ENCODE data around the gene KLF13.

DNA sequence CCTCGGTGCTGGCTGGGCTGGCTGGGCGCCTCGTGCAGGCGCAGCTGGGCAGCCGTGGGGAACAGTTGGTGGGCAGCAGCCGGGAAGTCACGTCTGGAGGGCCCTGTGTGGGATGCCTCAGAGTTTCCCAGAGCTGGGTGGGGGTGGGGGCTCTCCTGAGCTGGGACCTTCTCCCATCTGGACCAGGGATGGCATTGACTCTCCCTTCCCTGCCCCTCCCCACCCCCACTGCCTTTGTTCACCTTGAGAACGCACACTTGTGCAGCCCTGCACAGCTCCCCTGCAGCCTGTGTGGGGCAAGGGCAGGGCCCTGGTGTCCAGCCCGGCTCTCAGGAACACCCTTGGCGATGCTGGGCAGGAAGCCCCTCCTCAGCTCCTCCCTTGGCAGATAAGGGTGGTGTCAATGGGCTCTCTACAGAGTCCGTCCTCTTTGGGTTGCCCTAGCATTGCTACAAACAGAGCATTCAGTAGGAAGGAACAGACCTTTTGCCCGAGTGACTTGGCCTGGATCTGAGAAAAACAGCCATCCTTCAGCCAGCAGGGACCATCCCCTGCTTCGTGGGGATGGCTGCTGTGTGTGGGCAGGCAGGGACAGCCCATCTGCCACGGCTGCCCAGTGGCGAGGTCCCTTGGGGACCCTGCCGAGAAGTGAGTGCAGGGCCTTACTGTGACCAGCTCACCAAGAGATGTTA is 25.5 kb upstream of the KLF13 start:
- TF ChIP-seq, protein P1, sequence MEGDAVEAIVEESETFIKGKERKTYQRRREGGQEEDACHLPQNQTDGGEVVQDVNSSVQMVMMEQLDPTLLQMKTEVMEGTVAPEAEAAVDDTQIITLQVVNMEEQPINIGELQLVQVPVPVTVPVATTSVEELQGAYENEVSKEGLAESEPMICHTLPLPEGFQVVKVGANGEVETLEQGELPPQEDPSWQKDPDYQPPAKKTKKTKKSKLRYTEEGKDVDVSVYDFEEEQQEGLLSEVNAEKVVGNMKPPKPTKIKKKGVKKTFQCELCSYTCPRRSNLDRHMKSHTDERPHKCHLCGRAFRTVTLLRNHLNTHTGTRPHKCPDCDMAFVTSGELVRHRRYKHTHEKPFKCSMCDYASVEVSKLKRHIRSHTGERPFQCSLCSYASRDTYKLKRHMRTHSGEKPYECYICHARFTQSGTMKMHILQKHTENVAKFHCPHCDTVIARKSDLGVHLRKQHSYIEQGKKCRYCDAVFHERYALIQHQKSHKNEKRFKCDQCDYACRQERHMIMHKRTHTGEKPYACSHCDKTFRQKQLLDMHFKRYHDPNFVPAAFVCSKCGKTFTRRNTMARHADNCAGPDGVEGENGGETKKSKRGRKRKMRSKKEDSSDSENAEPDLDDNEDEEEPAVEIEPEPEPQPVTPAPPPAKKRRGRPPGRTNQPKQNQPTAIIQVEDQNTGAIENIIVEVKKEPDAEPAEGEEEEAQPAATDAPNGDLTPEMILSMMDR (IDR thresholded peaks at IDR 0.05; ENCODE audit: low read length), result no peak
- TF ChIP-seq EZH2 (IDR thresholded peaks at IDR 0.05; ENCODE audit: borderline replicate concordance, low read length), result no peak

Data from OCI-LY1 (cell line).